ENCODE data around the gene PSMD12. TPM values are rescaled to one million over a fixed set of nuclear protein-coding genes. Genes with fewer than 3 reads are reported as not detected.
"Not testable (repeated sequence)": the region's sequence is repeated elsewhere in the genome, so short reads cannot be mapped to it uniquely, and the experiment has no call there.

PSMD12 gene
- total RNA-seq, 1 donor from 2014 or later = 56.2 TPM

DNA sequence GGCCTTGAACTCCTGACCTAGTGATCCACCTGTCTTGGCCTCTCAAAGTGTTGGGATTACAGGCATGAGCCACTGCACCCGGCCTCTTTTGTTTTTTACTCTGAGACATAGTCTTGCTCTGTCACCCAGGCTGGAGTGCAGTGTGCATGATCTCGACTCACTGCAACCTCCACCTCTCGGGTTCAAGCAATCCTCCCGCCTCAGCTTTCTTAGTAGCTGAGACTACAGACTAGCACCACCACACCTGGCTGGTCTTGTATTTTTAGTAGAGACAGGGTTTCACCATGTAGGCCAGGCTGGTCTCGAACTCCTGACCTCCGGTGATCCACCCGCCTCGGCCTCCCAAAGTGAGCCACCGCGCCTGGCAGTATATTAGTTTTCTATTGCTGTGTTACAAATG lies 22.2 kb upstream of the PSMD12 start:
- DNase-seq (ENCODE audit: low spot score) = not testable (repeated sequence)

DNA sequence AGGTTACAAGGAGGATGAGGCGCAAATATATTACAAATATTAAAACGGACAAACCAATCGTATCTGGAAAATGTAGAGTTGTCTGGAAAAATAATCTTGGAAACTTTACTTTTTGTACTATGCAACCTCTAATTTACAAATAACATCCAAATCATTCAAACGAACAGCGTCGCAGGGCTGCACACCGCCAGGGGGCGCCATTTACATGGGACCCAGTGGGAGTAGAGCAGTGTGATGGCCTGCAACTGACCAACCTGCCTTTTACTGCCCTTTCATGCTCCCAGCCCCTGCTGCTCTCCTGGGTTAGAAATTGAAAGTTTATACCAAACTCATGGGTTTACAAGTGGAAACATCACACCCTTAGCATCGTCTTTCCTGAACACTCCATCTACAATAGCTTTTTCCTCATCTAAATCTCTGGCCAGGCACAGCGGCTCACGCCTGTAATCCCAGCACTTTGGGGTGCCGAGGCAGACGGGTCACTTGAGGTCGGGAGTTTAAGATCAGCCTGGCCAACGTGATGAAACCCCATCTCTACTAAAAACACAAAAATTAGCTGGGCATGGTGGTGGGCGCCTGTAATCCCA lies 20.7 kb upstream of the PSMD12 start:
- DNase-seq (ENCODE audit: low spot score) = no peak

DNA sequence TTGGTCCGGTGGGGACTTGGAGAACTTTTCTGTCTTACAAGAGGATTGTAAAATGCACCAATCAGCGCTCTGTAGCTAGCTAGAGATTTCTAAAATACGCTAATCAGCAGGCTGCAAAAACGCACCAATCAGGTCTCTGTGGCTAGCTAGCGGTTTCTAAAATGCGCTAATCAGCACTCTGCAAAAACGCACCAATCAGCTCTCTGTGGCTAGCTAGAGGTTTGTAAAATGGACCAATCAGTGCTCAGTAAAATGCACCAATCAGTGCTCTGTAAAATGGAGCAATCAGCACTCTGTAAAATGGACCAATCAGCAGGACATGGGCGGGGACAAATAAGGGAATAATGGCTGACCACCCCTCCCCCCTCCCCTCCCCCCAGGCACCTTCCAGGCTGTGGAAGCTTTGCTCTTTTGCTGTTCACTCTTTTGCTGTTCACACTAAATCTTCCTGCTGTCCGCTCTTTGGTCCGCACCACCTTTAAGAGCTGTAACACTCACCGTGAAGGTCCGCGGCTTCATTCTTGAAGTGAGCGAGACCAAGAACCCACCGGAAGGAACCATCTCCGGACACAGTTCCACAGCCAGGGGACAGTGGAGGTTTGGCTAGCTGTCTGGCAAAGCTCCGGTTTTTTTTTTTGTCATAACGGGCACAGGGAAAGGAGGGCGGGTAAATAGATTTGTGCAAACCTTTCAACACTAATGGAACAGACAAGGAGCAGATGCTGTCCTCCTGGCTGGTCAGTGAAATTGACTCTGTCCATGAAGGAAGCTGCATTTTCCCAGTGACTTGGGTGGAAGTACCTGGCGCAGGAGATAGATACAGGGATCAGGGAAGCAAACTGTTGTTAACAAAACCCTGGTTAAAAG lies 19.0 kb upstream of the PSMD12 start:
- no peak for DNase-seq (ENCODE audit: low spot score)

DNA sequence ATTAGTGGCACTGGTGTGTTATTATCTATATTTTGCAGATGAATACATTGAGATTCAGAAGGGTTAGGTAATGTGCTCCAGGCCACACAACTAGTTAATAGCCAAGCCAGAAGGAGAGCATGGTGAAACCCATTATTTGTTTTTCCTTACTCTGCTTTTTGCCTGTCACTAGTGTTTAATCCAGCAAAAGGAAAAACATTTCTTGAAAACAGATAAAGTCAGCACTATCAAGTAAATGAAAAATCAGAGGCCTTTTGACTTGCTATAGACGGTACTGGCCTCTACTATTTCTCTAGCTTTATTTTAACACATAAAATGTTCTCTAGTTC lies 15.5 kb upstream of the PSMD12 start:
- no peak for DNase-seq (ENCODE audit: low spot score)

DNA sequence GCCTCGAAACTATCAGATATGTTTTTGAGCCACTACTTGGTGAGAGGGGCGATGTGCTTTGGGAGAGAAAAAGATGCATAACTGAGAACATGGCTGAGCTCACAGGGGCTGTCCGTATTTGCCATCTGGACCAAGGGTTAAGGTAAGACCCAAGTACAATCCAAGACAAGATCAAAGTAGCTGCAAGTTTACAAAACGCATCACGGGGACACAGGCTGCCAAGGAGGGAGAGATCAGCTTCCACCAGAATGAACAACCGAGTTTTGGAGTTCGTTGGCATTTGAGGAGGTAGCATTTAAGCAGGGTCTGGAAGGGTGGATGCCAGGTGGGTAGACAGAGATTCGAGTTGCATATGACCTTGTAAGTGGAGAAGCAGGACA lies 12.9 kb upstream of the PSMD12 start:
- DNase-seq (ENCODE audit: low spot score) = no peak

DNA sequence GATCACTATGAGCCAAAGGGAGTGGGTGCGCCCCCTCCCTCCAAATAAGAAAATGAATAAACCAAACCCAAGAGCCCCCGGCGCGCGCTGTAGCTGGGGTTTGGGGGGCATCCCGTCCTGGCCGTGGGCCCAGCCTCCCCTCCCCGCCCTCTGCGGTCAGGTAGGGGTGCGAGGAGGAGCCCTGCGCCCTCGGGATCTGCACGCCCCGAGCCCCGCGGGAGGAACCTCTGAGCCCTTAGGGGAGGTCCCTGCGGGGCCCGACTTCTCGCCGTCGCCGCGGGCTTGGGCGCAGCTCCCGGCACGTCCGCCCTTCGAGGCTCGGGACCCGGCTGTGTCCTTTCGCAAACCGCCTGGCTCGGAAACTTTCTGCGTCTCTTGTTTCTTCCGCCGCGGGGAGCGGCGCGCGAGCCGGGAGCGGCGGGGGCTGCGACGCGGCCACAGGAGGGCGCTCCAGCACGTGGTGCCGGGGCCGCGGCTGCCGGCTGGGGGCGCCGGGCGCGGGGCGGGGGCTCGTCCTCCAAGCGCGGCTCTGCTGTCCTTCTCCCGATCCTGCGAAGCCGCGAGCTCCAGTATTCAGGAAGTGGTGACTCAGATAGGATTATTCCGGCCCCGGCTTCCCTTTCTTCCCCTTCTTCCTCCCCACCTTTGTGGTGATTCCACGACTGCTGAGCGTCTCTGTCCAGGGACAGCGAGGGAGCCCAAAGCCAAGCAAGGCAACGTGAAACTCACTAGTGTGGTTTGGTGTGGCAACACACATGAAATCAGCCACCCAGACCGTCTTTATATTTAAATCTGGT lies 12.3 kb upstream of the PSMD12 start:
- peak; percentile 93 for DNase-seq (ENCODE audit: low spot score)

DNA sequence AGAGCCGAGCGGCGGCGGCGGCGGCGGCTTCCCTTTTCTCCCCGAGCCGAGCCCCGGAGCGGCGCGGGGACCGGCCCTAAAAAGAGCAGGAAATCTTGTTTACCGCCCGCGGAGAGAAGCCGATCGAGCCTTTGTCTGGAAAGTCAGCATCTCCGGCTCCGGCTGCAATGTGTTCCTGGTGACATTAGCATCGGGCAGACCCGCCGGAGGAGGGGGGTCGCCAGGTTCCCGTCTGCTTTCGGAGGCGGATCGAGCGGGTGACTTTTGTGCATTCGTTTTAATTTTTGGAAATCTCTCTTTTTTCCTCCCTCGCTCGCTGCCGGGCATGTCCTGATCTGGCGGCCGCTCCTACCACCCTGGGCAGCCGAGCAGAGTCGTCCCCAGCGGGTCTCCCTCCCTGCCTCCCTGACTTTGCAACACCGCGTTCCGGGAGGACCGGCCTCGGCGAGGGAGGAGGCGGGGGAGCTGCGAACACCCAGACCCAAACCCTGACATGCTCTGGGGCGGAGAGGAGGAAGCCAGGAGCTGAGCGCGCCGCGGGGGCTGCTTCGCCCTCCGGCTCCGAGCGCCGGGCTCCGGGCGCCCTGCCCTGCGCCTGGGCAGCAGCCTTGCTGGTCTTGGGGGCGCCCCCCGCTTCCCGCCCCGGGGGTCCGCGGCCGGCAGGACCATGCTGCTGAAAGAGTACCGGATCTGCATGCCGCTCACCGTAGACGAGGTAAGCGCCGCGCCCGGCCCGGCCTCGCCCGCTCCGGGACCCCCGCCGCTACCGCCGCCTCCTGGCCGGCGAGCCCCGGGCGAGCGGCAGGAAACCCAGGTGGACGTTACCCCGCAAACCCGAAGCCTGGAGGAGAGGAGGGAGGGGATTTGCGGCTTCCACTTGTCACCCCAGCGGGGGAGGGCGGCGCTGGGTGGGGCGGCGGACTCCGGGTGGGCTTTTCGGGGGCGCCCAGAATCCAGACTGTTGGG lies 11.4 kb upstream of the PSMD12 start:
- DNase-seq (ENCODE audit: low spot score) = no peak

DNA sequence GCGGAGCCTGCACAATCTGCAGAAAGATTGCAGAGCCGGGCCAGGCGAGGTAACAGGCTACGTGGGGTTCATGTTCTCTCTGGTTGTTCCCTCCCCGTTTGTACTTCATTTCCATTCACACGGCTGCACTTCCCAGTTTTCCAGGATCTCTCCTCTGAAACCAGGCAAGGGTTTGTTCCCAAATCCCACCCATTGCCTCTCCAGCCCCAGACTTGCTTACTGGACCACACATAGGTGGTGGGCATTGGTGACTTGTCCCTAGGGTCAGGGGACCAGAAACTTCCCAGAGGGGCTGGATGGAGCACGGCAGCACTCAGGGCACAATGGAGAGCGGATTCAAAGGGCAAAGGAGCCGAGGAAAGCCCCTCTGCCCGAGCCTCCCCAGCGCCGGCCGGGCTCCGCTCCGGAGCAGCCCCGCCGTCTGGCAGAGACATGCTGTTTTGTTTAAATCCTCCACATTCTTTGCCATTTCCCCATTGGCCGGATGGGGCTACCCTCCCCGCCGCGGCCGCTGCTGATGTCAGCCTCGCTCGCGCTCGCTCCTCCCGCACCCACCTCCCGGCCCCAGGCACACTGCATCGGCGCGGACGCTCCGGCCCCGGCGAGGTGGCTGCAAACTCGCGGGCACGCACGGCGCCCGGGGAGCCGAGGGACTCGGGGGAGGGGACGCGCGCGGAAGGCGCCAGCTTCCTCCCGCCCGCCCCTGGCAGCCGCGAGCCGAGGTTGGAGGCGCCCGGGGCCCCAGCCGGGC lies 10.5 kb upstream of the PSMD12 start, which contains the start of gene PITPNC1:
TSS of gene PITPNC1 (plus strand) at position 545 of the 751 bp plus-strand sequence.
- DNase-seq (ENCODE audit: low spot score) = peak; percentile 95

DNA sequence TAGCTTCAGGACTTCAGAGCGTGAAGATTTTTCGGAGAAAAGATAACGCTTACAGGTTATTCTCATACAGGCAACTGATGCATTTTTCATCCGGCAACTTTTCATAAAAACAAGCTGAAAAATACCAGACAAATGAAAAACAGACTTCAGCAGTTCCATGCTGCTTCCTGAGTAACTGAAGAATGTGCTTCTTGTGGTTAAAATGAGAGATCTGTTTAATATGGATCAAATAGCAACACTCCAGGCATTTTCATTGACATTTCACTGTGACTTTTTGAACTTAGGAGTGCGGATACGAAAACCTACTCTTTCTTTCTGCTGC lies 10.0 kb upstream of the PSMD12 start:
- DNase-seq (ENCODE audit: low spot score) = no peak

DNA sequence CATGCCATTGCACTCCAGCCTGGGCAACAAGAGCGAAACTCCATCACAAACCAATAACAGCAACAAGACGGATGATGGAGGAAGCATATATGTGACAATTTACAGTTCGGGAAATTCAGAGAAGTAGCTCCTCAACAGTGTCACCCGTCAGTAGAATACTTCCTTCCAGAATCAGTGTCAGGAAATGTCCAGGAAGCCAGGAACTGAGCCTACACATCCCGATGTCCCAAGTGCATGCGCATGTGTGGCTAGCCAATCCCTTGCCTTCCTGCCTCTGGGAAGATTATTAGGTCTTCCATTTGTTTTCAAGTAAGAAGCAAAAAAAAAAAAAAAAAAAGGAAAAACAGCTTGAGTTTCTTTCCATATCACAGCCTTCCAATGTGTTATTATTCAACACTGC lies 9.3 kb upstream of the PSMD12 start:
- DNase-seq (ENCODE audit: low spot score) = no peak

DNA sequence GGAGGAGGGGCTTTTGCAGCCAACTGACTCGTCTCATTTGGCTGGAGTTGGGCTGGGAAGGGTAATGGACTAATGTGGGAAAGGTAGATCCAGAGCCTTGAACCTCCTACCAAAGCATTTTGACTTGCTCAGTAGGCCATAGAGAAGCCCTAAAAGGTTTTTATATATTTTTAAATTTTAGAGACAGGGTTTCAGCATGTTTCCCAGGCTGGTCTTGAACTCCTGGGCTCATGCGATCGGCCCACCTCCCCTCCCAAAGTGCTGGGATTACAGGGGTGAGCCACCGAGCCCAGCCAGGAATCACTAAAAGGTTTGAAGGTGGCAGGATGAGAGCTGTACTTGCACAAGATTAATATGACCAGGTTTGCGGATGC lies 8.7 kb upstream of the PSMD12 start:
- DNase-seq (ENCODE audit: low spot score) = no peak

DNA sequence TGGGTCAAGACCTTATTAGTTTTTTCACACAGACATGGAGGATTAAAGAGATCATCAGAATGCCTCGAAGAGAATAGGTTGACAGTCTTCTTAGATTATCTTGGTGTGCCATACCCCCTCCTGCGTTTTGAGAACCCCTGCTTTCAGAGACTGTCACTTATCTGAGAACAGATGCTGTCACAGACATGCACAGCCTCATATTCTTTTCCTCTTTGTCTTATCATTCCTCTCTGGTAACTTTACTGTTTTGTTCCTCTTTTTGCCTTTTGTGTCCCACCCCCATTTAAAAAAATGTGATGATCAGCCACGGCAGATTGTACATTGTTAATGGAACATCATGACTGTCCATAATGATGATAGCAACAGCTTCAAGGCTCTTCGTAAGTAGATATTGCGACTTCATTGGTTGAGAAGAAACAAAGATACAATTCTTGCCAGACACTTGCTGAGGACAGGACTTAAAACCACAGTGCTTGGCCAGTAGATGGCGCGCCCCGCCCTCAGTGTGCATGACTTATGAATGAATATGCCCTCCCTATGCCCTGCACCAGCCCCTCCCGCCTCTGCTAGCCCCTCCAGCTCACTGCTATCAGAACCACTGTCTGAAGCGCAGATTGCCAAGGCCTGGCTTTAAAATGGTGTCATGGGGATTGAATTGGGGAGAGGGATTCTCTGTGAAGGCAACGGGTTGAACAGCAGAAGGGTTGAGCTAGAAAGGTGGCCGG lies 8.1 kb upstream of the PSMD12 start:
- DNase-seq (ENCODE audit: low spot score) = peak; percentile 96

DNA sequence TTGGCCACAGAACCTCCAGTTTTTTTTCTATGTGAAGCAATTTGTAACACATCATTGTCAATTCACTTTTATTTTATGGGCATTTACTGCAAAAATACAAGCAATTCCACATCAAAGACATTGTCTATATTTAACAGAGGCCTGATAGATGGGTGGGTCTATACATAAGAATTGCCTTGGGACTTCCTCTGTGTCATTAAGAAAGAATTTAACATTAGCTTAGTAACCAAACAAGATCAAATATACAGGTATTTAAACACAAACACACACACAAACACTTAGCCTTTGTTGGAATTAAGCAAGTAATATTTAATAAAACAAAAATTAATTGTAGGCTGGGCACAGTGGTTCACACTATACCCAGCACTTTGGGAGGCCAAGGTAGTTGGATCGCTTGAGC lies 6.4 kb upstream of the PSMD12 start:
- no peak for DNase-seq (ENCODE audit: low spot score)

DNA sequence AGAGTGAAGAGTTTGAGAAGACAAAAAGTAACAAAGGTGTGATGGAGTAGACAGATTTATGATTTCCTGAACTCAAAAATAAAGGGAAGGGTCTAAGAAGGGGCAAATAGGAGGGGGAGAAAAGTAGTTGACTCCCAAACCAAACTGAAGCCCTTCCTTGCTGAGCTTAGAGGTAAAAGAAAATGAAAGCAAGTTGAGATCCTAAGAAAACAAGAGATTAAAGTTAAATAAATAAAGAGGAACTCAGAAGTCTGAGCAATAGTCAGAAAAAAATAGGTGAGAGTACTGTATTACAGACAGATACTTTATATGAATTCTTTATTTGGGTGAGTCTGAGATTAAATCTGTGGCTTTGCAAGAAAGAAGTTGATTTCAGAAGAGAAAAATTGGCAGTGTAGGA lies 3.3 kb upstream of the PSMD12 start:
- no peak for DNase-seq (ENCODE audit: low spot score)

DNA sequence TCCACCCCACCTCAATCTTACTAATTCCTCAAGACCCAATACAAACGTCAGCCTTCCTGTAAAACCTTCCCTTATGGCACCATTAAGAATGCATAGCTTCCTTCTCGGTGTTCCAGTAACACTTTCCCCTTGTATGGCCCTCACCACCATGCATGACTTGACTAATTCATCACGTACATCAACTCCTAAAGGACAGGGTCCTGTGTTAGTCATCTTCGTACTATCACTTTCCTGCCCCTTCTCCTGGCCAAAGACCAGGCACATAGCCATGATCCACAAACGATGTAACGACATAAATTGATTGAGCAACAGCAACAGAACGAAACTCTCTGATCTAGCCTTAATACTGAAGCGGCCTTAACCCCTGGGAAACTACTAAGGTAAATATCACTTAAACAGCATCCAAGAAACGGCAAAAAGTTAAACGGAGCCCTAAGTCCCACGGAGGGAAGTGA lies 612 bp downstream of the PSMD12 start:
- DNase-seq (ENCODE audit: low spot score) = no peak

DNA sequence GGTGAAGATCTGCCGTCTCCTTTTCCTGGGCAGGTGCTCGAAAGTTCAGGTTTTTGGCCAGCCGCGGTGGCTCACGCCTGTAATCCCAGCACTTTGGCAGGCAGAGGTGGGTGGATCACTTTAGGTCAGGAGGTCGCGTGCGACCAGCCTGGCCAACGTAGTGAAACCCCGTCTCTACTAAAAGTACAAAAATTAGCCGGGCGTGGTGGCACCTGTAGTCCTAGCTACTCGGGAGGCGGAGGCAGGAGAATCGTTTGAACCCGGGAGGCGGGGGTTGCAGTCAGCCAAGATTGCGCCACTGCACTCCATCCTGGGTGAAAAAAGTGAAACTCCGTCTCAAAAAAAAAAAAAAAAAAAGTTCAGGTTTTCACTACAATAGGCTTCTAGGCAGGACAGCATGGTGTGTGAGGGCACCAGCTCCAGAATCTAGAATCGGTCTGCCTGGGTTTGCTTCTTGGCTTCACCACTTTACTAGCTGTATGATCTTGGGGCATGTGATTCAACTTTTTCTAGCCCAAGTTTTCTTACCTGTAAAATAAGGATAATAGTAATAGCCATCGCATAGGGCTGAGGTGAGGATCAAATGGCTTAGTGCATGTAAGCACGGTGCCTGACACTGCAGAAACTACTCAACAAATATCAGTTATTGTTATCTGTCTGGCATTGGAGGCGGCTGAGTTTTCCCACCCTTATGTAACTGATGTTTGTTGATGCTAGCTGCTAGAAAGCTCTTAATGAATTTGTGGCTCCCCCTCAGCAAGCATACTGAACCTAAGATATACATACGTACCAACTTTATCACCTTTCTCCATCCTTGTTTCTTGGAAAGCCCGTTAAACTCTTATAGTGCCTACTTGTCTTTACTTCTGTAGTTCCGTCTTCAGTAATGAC lies 1.3 kb downstream of the PSMD12 start:
- no peak for DNase-seq (ENCODE audit: low spot score)

DNA sequence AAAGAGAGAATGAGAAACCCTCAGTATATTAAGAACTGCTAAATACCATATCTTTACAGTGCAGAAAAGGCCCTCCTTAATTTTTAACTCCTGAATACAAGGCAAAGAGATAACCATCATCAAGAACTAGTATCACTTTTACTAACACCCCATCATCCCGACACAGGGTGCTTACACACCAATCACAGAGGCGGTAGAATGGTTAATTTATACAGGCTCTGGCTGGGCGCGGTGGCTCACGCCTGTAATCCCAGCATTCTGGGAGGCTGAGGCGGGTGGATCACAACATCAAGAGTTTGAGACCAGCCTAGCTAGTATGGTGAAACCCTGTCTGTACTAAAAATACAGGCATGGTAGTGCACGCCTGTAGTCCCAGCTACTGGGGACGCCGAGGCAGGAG lies 4.2 kb downstream of the PSMD12 start:
- DNase-seq (ENCODE audit: low spot score) = no peak

DNA sequence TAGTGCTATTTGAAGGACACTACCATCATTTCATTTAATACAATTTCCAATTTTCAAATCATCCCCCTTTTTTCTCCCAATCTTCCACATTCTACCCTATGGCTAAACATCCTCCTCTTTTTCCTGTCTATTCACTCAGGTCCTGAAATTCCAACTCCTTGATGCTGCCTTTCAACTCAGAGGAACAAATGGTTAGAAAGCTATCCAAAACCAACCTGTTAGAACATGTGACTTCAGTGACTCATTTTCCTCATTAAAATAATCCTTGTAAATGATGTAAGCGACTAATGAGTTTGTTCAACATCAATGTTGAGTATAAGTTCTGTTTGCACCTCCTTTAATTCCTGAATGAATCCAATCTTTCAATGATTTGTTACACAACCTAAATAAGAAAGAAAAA lies 5.5 kb downstream of the PSMD12 start:
- DNase-seq (ENCODE audit: low spot score) = no peak

Measured in mesenteric fat pad (tissue), 1 donor.